DND-41 (cell line): Measurements from ENCODE around the gene MYO5C.

Source experiments
- ATAC-seq: fragments of 200-7000 bp; cut with Tn5 transposase; 3 replicates; pipeline ENCODE4 v1.9.1; 2021; ENCODE audit warnings: low read depth; ENCODE audit not compliant: insufficient read depth
- DNase-seq: peaks from one replicate; pipeline ENCODE4 v3.0.0-alpha.2; 2020
- H2AFZ ChIP-seq: 2 replicates; pipeline ENCODE4 v1.6.0; 2012; ENCODE audit warnings: low read depth, low read length
- H3K27ac ChIP-seq: 2 replicates; pipeline ENCODE4 v1.5.1; 2012; ENCODE audit warnings: low read length, inconsistent platforms
- H3K27me3 ChIP-seq: fragments of 200-600 bp; sonication (generic); 2 replicates; pipeline ENCODE4 v1.6.0; 2012; ENCODE audit warnings: low read length, mild to moderate bottlenecking, inconsistent platforms; ENCODE audit not compliant: insufficient read depth, poor library complexity
- H3K36me3 ChIP-seq: 2 replicates; pipeline ENCODE4 v1.5.1; 2012; ENCODE audit warnings: low read length, inconsistent platforms; ENCODE audit not compliant: insufficient read depth
- H3K4me1 ChIP-seq: 2 replicates; pipeline ENCODE4 v1.5.1; 2012; ENCODE audit warnings: mild to moderate bottlenecking, low read length; ENCODE audit not compliant: insufficient read depth
- H3K4me2 ChIP-seq: 2 replicates; pipeline ENCODE4 v1.6.0; 2012; ENCODE audit warnings: mild to moderate bottlenecking, moderate library complexity, low read length, inconsistent platforms; ENCODE audit not compliant: insufficient read depth
- H3K4me3 ChIP-seq, 2 experiments: fragments of 200-600 bp in 1 of 2; shearing (Covaris generic) in 1 of 2; 2 replicates each; pipeline ENCODE4 v1.5.1; 2012 to 2016; ENCODE audit warnings: inconsistent platforms in 2 of 2, low read length in 2 of 2, mild to moderate bottlenecking in 2 of 2, low read depth in 1 of 2, moderate library complexity in 1 of 2
- H3K79me2 ChIP-seq: 2 replicates; pipeline ENCODE4 v1.6.0; 2012; ENCODE audit warnings: low read length, inconsistent platforms; ENCODE audit not compliant: insufficient read depth
- H3K9ac ChIP-seq: 2 replicates; pipeline ENCODE4 v1.6.0; 2012; ENCODE audit warnings: low read depth, mild to moderate bottlenecking, inconsistent platforms, low read length, moderate library complexity
- H3K9me3 ChIP-seq: 2 replicates; pipeline ENCODE4 v1.5.1; 2012; ENCODE audit warnings: low read length, moderate library complexity, mild to moderate bottlenecking, inconsistent platforms; ENCODE audit not compliant: insufficient read depth, severe bottlenecking
- H4K20me1 ChIP-seq: 2 replicates; pipeline ENCODE4 v1.6.0; 2012; ENCODE audit warnings: low read length; ENCODE audit not compliant: insufficient read depth
- EZH2 ChIP-seq: IDR thresholded peaks from 3 replicates; pipeline ENCODE4 v1.6.1; 2012; ENCODE audit warnings: borderline replicate concordance, low read depth, mild to moderate bottlenecking, moderate library complexity, low read length, inconsistent platforms; ENCODE audit not compliant: severe bottlenecking
- TF ChIP-seq, protein P1 (sequence below): IDR thresholded peaks from 2 replicates; pipeline ENCODE4 v1.5.1; 2012; ENCODE audit warnings: borderline replicate concordance, low read length, moderate library complexity, mild to moderate bottlenecking; ENCODE audit not compliant: poor library complexity, severe bottlenecking; ENCODE audit errors: extremely low read depth

The MYO5C gene

DNA sequence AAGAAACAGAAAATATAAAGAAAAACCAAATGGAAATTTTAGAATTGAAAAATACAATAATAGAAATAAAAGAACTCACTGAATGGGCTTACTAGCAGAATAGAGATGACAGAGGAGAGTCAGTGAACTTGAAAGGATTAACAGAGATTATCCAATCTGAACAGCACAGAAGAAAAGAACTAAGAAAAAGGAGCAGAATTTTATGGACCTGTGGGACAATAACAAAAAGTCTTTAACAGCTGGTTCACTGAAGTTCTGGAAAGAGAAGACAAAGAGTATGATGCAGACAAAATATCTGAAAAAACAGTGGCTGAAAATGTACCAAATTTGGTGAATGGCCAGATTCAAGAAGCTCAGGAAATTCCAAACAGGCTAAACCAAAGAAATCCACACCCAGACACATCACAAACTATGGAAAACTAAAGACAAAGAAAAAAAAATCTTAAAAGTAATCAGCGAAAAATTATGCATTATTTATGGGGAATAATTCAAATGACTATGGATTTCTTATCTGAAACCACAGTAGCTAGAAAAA is 94.7 kb downstream of the MYO5C start:
- no peak overlapping the region for H3K27ac ChIP-seq
- no peak overlapping the region for H3K4me3 ChIP-seq
- H3K4me2 ChIP-seq, result no peak overlapping the region
- no peak overlapping the region for H2AFZ ChIP-seq
- ATAC-seq, result no peak
- no peaks in the 10 kb centered on the region for H3K4me1 ChIP-seq
- H3K9ac ChIP-seq, result no peak overlapping the region
- no peak for DNase-seq
- H3K27me3 ChIP-seq, result no peaks in the 10 kb centered on the region
- H3K36me3 ChIP-seq, result no peaks in the 10 kb centered on the region
- no peak for TF ChIP-seq EZH2
- TF ChIP-seq, protein P1, sequence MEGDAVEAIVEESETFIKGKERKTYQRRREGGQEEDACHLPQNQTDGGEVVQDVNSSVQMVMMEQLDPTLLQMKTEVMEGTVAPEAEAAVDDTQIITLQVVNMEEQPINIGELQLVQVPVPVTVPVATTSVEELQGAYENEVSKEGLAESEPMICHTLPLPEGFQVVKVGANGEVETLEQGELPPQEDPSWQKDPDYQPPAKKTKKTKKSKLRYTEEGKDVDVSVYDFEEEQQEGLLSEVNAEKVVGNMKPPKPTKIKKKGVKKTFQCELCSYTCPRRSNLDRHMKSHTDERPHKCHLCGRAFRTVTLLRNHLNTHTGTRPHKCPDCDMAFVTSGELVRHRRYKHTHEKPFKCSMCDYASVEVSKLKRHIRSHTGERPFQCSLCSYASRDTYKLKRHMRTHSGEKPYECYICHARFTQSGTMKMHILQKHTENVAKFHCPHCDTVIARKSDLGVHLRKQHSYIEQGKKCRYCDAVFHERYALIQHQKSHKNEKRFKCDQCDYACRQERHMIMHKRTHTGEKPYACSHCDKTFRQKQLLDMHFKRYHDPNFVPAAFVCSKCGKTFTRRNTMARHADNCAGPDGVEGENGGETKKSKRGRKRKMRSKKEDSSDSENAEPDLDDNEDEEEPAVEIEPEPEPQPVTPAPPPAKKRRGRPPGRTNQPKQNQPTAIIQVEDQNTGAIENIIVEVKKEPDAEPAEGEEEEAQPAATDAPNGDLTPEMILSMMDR, result no peak
- H4K20me1 ChIP-seq, result no peaks in the 10 kb centered on the region
- H3K79me2 ChIP-seq, result no peaks in the 10 kb centered on the region
- H3K9me3 ChIP-seq, result no peaks in the 10 kb centered on the region

DNA sequence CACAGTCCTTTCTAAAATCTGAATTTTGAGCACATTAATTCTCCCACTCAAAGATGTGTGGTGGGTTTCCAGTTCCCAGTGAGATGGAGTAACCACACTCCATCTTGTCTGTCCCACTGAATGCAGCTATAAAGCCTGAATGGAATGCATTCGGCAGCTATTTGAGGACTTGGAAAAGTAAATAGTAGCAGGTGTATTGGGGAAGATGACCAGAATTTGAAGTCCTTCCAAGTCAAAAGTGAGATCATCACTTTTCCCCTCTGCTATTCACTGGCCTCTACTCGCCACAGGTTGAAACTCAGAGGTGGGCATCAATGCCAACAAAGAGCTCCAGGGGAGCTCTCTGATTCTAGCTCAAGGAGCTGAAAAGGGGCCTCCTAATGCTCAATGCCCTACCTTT is 96.3 kb downstream of the MYO5C start:
- Histone ChIP-seq H3K4me3 (no peak overlapping the region), H3K79me2 (no peaks in the 10 kb centered on the region), H2AFZ (no peak overlapping the region), H3K4me1 (no peaks in the 10 kb centered on the region), H3K9ac (no peak overlapping the region), H3K36me3 (no peaks in the 10 kb centered on the region), H3K27me3 (no peaks in the 10 kb centered on the region), H3K9me3 (no peaks in the 10 kb centered on the region), H4K20me1 (no peaks in the 10 kb centered on the region), H3K4me2 (no peak overlapping the region), H3K27ac (no peak overlapping the region)
- DNase-seq (no peak), ATAC-seq (no peak)
- no peak for TF ChIP-seq EZH2
- TF ChIP-seq, protein P1, result no peak

GRCh38 chr15:52196891-52197290 is 98.7 kb downstream of the MYO5C start:
- Histone ChIP-seq H2AFZ (no peak overlapping the region), H3K36me3 (no peaks in the 10 kb centered on the region)
- TF ChIP-seq, protein P1, result no peak
- TF ChIP-seq EZH2, result no peak

GRCh38 chr15:52193791-52194190 is 101.8 kb downstream of the MYO5C start:
- Histone ChIP-seq H3K36me3 (no peaks in the 10 kb centered on the region), H4K20me1 (no peaks in the 10 kb centered on the region), H3K27ac (no peak overlapping the region), H3K9ac (no peak overlapping the region), H3K27me3 (no peaks in the 10 kb centered on the region), H3K4me2 (no peak overlapping the region), H3K4me3 (no peak overlapping the region), H3K4me1 (no peaks in the 10 kb centered on the region), H3K9me3 (no peaks in the 10 kb centered on the region), H2AFZ (no peak overlapping the region), H3K79me2 (no peaks in the 10 kb centered on the region)
- DNase-seq, result no peak
- ATAC-seq, result no peak
- TF ChIP-seq, protein P1, result no peak
- no peak for TF ChIP-seq EZH2

More at GRCh38 chr15:52196891-52197290, 98.7 kb downstream of the MYO5C start:
- Histone ChIP-seq H4K20me1 (no peaks in the 10 kb centered on the region), H3K4me2 (no peak overlapping the region), H3K4me1 (no peaks in the 10 kb centered on the region), H3K79me2 (no peaks in the 10 kb centered on the region), H3K27me3 (no peaks in the 10 kb centered on the region), H3K9me3 (no peaks in the 10 kb centered on the region), H3K27ac (no peak overlapping the region), H3K9ac (no peak overlapping the region), H3K4me3 (no peak overlapping the region)
- DNase-seq, result no peak
- no peak for ATAC-seq
